HG02623 (cell line): ENCODE results near the gene IQCE.
A peak's percentile ranks its signal among the peaks of the same experiment; 100 is the strongest.

Source experiments
- ATAC-seq: cut with Tn5 transposase; IDR thresholded peaks from one replicate; pipeline ENCODE4 v1.9.1; 2021; ENCODE audit warnings: moderate library complexity; ENCODE audit not compliant: unreplicated experiment

Gene IQCE

DNA sequence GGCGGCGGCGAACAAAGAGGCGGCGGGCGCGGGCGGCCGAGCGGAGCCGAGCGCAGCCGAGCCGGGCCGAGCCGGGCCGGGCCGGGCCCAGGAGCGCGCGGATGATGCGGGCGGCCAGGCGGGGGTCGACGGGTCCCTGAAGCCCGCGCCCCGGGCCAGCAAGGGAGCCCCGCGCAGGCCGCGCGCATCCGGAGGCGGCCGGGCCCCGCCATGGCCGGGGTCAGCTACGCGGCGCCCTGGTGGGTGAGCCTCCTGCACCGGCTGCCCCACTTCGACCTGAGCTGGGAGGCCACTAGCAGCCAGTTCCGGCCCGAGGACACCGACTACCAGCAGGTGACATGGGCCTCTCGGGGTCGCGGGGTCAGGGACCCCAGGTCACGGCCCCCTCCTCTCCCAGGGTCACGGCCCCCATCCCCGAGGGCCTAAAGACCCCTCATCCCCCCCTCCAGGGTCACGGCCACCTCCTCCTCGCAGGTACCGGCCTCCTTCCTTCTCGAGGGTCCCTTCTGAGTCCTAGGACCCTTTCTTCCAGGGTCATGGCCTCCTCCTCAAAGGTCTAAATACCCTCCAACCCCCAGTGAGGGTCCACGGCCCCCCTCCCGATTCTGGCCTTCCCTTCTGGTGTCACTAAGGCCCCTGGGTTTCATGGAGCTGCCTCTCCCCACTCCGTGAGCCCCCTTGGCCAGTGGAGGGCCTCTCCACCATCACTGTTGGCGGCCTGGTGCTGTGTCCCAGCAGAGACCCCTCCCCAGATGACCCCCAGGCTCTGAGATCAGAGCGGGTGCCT is 73.4 kb downstream of the IQCE start, which contains the start of gene TTYH3:
TTYH3 (plus strand) TSS at position 41 of the 787 bp plus-strand sequence; CDS start at position 211, 170 bp downstream.
- peak; percentile 22 for ATAC-seq

- ATAC-seq = no peak
Observed at GRCh38 chr7:2632733-2633537, 74.2 kb downstream of the IQCE start.

DNA sequence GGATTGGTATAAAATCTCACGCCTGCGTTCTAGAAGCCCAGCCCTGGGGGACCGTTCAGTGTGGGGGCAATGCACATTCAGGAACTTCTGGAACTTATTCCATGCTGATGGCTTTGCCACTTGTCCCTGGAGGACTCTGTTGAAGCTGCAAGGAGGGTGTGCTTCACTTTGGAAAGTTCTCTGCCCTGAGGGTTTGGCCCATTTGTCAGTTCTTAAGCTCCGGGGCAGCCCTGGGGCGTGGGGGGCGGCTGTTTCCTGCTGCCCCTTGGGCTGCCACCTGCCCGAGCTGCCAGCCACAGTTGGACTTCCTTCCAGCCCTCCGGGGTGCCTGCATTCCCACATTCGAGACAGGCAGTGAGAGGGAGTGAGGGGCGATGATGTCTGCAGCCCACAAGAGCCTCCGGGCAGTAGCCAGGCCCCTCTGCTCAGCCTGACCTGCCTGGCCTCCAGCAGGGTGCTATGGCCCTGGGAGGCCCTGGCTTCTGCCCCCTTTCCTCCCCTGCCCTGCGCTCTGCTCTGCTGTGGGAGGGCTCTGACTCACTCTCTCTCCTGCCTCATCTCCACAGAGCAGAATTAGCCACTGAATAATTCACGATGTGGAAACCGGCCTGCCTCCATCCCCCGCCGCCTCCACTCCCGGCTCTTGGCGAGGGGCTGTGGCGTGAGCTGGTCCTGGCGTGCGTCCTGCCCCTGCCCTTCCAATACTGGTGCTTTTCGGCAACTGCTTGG is 74.9 kb downstream of the IQCE start:
- no peak for ATAC-seq

DNA sequence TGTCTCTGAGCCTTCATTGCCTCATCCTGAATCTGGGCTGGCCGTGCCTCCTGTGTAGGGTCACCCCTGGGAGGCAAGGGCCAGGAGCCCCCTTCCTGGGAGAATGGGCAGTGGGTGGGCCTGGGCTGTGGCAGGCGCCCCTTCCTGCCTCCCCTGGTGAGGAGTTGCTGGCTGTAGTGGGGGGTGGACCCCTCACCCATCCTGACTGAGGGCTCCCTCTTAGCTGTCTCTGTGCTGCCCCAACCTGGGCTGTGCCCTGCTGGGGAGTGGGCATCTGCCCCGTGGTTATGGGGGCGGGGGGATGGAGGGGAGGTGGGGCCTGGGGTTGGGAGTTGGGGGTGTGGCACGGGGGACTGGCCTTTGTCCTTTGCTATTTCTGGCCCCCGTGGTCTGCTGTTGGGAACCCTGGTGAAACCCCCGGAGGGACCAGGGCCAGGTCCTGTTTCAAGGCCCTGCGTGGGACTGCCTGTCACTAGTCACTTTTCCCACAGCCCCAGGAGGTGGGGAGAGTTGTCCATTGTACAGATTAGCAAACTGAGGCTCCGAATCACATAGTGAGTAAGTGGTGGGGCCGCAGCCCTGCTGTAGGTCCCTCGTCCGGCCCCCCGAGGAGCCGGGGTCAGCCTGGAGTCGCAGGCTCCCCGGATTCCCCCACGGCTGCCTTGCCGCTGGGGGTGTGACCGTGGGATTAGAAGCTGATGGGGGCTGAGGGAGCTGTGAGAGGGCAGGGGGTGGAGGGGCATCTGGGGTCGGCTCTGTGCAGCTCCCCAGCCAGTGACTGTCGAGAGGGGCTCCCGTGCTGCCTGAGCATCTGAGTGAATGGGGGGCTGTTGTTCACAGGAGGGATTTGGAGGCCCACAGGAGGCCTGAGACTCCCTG is 75.7 kb downstream of the IQCE start:
- no peak for ATAC-seq

GRCh38 chr7:2635148-2635668 is 76.4 kb downstream of the IQCE start:
- no peak for ATAC-seq

GRCh38 chr7:2635810-2636701 is 77.3 kb downstream of the IQCE start:
- ATAC-seq = no peak

GRCh38 chr7:2637066-2637471 is 78.3 kb downstream of the IQCE start:
- ATAC-seq = no peak

DNA sequence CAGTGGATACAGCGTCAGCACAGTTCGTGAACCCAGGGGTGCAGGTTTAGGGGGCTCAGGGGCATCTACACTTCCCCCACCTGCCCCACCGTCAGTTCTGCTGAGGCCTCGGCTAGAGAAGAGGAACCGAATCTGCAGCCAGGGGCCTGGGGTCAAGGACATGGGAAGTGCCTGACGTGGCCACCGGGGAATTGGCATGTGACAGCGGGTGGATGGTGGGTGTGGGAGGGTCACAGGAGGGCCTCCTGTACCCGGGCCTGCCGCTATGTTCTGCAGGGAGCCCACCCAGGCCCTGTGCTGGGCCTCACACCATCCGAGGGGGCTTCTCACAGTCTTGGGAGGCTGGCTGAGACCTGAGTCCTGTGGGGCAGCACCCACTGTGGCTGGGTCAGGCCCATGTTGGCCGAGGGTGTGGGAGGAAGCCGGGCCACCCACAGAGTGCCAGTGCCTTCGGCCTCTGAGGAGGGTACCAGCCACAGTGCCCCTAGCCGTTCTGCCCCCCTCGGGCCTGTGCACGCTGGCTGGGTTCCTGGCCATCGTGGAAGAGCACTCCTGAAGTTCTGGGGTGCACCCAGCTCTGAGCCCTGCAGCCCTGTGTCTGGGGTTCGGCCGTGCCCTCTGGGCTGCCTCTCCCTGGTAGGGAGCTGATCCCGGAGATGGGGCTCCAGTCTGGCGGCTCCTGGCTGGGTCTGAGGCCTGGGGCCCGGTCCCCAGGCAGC is 78.9 kb downstream of the IQCE start:
- no peak for ATAC-seq

DNA sequence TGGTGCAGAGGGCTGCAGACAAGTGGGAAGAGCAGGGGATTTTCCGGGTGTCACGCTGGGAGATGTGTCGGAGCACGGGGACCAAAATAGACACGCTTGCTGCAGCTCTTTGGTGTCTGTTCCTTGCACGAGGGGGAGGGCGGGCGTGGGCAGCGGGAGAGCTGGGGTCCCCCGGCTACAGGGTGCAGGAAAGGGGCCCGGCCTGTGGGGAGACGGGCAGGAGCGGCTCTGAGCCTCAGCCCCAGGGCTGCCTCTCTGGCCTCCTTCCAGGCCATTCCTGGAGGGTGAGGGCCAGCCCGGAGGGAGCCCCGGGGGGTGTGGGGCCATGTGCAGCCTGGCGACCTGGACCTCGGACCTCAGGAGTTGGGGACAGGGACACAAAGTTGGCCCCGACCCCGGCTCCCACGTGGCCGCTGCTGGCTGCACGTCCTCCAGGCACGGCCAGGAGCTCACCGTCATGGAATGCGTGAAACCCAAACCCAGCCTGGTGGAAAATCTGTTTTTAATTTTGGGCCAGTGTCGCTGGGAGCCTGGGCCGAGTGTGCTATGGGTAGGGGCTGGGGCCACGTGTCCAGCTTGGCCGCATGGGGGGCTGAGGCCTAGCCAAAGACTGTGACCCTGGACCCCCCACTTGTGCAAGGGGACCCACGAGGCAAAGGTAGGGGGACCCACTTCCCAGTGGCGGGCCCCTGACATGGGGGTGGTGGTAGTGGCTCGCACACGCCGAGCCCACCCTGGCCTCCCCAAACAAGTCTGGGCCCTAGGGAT is 79.6 kb downstream of the IQCE start:
- ATAC-seq = no peak

DNA sequence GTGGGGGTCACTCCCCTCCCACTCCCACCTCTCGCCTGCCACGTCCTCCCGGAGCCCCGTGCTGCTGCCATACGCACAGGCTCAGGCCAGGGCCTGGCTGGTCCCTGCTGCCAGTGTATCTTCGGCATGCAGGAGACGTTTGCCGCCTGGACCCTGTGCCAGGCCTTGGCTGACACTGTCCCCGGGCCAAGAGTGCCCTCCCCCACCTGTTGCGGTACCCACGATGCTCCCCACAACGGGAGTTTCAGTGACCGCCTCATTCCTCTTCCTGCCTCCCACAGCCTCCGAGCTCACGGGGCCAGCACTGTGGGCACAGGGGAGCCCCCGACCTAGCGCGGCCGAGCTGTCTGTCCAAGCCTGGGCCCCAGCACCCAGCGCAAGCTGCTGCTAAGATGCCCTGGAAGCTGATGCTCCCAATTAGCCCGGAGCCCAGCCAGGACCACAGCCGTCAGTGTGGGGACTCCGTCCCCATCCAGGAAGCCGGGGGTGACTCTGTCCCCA is 80.5 kb downstream of the IQCE start:
- ATAC-seq = no peak

GRCh38 chr7:2639695-2640481 is 81.1 kb downstream of the IQCE start:
- no peak for ATAC-seq

GRCh38 chr7:2640482-2640830 is 81.7 kb downstream of the IQCE start:
- no peak for ATAC-seq

DNA sequence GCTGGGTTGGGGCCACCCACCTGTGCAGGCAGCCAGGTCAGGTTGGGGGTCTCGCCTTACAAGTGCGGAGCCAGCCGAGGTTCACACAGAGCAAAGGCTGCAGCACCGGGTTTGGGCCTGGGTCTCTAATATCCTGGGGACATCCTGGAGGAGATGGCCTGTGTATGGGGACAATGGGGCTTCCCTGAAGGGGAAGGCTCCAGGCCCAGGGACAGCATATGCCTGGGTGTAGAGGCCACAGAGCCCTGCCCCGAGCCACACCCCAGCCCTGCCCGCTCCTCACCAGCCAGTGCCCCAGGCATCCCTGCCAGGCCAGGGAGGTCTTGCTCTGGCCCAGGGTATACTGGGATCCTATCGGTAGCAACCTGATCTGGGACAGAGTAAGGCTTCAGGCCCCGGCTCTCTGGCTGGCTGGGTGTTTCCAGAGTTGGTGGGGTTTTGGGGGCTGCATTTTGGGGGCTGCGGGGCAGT is 82.1 kb downstream of the IQCE start:
- ATAC-seq = no peak

DNA sequence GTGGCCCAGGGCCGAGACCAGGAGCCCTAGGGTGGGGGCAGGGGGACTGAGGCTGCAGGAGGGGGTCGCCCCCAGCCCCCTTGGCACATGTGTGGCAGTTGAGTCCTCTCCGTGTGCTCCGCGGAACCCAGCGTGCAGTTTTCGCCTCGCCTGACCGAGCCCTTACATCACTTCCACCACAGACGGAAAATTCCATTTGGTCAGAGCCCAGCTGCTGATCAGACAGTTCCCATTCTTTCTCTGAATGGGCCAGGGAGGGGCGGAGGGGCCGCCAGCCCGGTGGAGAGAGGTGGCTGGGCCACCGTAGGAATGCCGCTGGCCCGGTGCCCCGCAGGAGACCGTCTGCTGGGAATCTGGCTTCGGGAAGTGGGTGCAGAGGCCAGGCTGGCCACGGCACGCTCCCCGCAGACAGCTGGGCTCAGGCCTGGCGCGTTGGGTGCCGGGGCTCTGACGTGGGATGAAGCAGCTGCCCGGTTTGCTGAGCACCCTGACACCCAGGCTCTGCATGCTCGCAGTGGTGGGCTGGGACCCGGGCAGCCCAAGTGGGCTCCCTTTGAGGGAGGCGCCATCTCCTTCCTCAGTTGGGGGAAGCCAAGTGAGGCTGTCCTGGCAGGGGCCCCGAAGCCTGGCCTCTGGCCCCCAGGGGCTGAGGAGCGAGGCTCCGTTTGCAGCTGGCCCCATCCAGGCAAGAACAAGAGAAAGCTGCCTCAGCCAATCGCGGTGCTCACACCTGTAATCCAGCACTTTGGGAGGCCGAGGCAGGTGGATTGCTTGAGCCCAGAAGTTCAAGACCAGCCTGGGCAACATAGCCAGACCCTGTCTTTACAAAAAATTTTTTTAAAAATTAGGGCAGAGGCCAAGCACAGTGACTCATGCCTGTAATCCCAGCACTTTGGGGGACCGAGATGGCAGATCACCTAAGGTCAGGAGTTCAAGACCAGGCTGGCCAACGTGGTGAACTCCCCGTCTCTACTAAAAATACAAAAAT is 82.9 kb downstream of the IQCE start:
- ATAC-seq = no peak

GRCh38 chr7:2643386-2644219 is 84.8 kb downstream of the IQCE start:
- ATAC-seq = no peak
